Activated CD4-positive, CD25-positive, alpha-beta regulatory T cell treated with anti-CD3 and anti-CD28 coated beads, Interleukin-2, amount 50 U/mL, for 24 hours (primary cell): ENCODE measurements around the gene ALDH16A1.

Experiments
- ATAC-seq, 2 donors: fragments of 150-1000 bp; cut with Tn5 transposase; one replicate each; pipeline ENCODE4 v1.10.0; 2021; ENCODE audit warnings: mild to moderate bottlenecking in 1 of 2, moderate library complexity in 1 of 2

Gene ALDH16A1

GRCh38 chr19:49453013-49453756 is at the start of gene ALDH16A1:
Gene ALDH16A1, plus strand, starts transcription at chr19:49453225. Its CDS starts 107 bp downstream, at chr19:49453332.
- peak; percentile 92 to 95 for ATAC-seq

- ATAC-seq = no peak
Observed at GRCh38 chr19:49403404-49404187, 49.4 kb upstream of the ALDH16A1 start.

- no peak for ATAC-seq
Observed at GRCh38 chr19:49407079-49407478, 45.9 kb upstream of the ALDH16A1 start.

GRCh38 chr19:49407482-49408015 is 45.5 kb upstream of the ALDH16A1 start:
- no peak for ATAC-seq

GRCh38 chr19:49408816-49409440 is 44.1 kb upstream of the ALDH16A1 start:
- peak in 1 of 2 donors; percentile 21 for ATAC-seq

- ATAC-seq = peak in 1 of 2 donors; percentile 41
Observed at GRCh38 chr19:49409441-49410029, 43.5 kb upstream of the ALDH16A1 start.

- ATAC-seq = no peak
Observed at GRCh38 chr19:49411681-49412326, 41.2 kb upstream of the ALDH16A1 start.

GRCh38 chr19:49413348-49413747 is 39.7 kb upstream of the ALDH16A1 start:
- no peak for ATAC-seq

GRCh38 chr19:49414256-49414655 is 38.8 kb upstream of the ALDH16A1 start:
- ATAC-seq = no peak

GRCh38 chr19:49415102-49415809 is 37.8 kb upstream of the ALDH16A1 start:
- ATAC-seq = no peak

- no peak for ATAC-seq
Observed at GRCh38 chr19:49415810-49416200, 37.2 kb upstream of the ALDH16A1 start.

- no peak for ATAC-seq
Observed at GRCh38 chr19:49417088-49417487, 35.9 kb upstream of the ALDH16A1 start.

- no peak for ATAC-seq
Observed at GRCh38 chr19:49418511-49418910, 34.5 kb upstream of the ALDH16A1 start.

- ATAC-seq = no peak
Observed at GRCh38 chr19:49419173-49419572, 33.9 kb upstream of the ALDH16A1 start.

GRCh38 chr19:49420227-49420626 is 32.8 kb upstream of the ALDH16A1 start:
- no peak for ATAC-seq

- ATAC-seq = no peak
Observed at GRCh38 chr19:49421039-49421877, 31.8 kb upstream of the ALDH16A1 start.

- no peak for ATAC-seq
Observed at GRCh38 chr19:49421878-49422202, 31.2 kb upstream of the ALDH16A1 start.

GRCh38 chr19:49422407-49423070 is 30.5 kb upstream of the ALDH16A1 start:
- peak; percentile 37 to 49 for ATAC-seq

- ATAC-seq = no peak
Observed at GRCh38 chr19:49423071-49423984, 29.7 kb upstream of the ALDH16A1 start, which contains the start of gene PTH2. Gene PTH2, minus strand, starts transcription at chr19:49423441. Its CDS starts 102 bp downstream, at chr19:49423339.
